NCI-H2227 (cell line): ENCODE measurements around the gene MYLK4.

Experiments used
- DNase-seq: peaks from one replicate; lab custom pipeline; 2025; ENCODE audit not compliant: unreplicated experiment; lab: John Stamatoyannopoulos, UW

The MYLK4 gene

GRCh38 chr6:2665146-2666070 is 85.3 kb downstream of the MYLK4 start:
- peak; percentile 29 for DNase-seq

- DNase-seq = no peak
Observed at GRCh38 chr6:2663123-2663522, 87.6 kb downstream of the MYLK4 start.

GRCh38 chr6:2661651-2662050 is 89.1 kb downstream of the MYLK4 start:
- no peak for DNase-seq

- no peak for DNase-seq
Observed at GRCh38 chr6:2659882-2660281, 90.8 kb downstream of the MYLK4 start.

DNA sequence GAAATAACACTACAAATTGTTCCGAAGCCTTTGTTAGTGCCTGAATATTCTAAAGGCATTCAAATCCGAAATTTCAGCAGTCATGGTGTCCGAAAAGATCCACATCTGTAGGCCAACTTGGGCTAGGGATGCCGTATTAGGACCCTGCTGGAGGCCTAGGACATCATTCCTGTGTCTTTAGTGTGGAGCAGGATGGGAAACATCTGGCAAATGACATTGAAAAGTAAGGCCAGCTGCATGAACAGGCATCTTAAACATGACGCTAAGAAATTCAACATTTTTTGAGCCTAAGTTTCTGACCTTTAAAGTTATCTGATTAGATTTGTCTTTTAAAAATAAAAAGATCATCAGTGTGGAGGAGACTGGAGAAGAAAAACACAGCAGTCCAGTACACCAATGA is 91.3 kb downstream of the MYLK4 start:
- DNase-seq = no peak

GRCh38 chr6:2658788-2659187 is 91.9 kb downstream of the MYLK4 start:
- DNase-seq = no peak

DNA sequence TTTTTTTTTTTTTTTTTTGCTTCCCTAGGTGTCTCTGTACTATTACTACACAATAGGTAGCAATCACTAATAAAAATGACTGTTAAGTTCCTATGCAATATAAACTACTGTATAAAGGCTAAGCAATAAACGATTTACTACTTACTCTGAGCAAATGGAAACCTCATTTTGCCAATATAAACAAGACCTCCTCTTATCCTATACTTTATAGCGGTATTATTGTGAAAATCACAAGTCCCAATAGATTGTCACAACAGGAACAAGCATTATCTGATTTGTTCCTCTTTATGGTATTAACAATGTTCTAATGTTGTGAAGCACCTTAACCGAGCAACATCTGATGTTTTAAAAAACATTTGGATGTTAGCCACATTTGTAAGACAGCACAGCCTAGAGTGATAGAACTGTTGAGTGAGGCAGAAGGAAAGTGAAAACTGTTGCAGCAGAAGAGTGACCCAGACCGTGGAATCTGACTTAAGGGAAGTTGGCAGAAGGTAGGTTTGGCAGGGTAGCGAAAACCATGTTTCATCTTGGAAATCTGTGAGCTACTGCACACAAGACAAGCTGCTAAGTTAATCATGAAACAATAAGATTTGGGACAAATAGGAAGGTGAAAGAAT is 94.2 kb downstream of the MYLK4 start:
- no peak for DNase-seq

- DNase-seq = no peak
Observed at GRCh38 chr6:2655844-2656433, 94.8 kb downstream of the MYLK4 start.

DNA sequence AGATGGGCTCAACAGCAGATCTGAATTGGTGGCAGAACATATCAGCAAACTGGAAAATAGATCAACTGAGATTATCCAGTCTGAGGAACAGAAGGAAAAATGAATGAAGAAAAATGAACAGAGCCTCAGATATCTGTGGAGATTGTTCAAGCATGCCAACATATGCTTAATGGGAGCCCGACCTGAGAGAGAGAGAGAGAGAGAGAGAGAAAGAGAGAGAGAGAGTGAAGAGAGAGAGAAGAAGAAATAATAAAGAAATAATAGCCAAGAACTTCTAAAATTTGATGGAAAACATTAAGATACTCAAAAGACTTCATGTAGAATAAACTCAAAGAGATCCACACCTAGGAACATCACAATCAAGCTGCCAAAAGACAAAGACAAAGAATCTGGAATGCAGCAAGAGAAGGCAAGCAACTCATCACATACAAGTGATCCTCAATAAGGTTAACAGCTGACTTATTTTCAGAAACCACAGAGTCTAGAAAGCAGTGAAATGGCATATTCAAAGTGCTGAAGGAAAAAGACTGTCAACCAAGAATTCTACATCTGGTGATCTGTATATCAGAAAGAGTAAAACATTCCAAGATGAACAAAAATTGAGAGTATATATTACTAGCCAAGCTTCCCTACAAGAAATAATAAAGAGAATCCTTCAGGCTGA is 97.2 kb downstream of the MYLK4 start:
- no peak for DNase-seq

DNA sequence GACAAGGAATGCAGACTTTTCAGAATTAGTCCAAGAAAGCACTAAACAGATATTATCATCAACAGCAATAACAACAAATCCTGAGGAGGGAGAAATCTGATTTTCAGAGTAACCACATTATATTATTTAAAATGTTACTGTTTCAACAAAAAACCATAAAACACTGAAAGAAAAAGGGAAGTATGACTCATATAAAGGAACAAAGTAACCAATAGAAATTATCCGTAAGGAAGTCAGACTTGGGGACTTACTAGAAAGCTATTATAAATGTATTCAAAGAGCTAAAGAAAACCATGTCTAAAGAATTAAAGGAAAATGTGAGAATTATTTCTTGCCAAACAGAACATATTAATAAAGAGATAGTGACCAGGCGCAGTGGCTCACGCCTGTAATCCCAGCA is 98.1 kb downstream of the MYLK4 start:
- no peak for DNase-seq

- DNase-seq = no peak
Observed at GRCh38 chr6:2651961-2652360, 98.8 kb downstream of the MYLK4 start.

- DNase-seq = no peak
Observed at GRCh38 chr6:2651536-2651935, 99.2 kb downstream of the MYLK4 start.

GRCh38 chr6:2646346-2646745 is 104.4 kb downstream of the MYLK4 start:
- DNase-seq = no peak

DNA sequence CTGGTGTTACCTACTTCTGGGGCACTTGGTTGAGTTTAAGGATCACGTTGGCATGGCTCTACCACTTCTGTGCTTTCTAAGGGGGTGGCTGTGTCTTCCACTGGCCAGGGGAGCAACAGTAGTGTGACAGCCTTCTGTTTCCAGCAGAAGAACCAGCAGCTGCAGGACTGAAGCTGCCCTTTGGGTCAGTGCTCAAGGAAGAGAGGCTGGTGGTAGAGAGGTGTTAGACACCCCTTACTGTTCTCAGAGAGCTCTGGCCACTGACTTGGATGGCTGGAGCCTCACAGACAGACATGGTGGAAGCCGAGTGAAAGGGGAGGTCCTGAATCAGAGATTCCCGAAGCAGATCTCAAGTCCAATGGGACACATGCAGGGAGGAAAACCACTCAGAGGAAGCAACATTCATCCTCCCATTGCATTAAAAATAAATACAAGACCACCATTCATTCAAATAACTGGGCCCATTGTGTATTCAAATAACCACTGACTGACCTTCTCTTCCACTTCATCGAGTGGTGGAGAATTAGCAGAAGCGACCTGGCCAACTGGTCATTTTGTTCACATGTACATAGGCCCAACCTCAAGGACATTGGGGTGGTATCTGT is 106.7 kb downstream of the MYLK4 start:
- DNase-seq = no peak

DNA sequence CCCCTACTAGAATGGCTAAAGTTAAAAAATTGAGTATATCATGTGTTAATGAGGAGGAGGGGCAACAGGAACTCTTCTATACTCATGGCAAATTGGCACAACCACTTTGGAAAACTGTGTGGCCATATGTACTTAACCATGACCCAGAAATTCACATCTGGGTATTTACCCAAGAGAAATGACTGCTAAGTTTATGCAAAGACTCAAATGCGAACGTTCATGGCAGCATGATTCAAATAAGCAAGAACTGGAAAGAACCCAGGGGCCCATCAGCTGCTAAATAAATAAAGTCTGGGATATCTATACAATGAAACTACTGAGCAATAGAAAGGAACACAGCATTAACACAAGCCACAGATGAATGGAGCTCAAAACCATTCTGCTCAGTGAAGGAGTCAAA is 107.6 kb downstream of the MYLK4 start:
- DNase-seq = no peak

- DNase-seq = no peak
Observed at GRCh38 chr6:2641044-2641725, 109.5 kb downstream of the MYLK4 start.

- DNase-seq = no peak
Observed at GRCh38 chr6:2640551-2640950, 110.2 kb downstream of the MYLK4 start.

DNA sequence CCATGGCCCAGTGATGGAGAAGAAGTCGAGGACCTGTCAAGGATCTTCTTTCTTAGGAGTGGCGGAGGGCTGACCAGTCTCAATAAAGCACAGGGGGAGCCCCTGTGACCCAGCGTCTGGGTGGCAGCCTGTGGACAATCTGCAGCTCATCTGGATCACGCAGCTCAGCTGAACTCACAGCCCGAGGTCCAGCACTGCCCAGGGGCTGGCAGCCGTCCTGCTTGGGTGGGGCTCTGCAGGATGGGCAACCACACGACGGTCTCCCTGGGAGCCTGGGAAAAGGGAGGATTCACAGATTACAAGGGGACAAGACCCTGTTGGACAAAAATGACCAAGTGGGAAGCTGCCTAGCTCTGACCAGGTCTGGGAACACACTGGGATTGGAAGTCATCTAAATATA is 110.8 kb downstream of the MYLK4 start:
- no peak for DNase-seq

- no peak for DNase-seq
Observed at GRCh38 chr6:2639167-2639566, 111.6 kb downstream of the MYLK4 start.

DNA sequence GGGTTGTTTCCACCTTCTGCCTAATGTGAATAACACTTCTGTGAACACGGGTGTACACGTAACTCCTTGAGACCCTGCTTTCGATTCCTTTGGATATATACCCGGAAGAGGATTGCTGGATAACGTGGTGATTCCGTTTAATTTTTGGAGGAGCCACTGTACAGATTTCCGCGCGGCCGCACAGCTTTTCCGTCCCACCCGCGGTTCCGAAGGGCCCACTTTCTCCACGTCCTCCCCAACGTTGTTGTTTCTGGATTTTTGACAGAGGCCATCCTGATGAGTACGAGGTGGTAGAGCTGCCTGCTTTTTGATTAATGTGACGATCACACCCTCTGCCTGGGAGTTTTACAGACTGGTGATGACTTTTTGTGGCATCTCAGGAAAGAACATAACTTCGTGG is 114.0 kb downstream of the MYLK4 start:
- DNase-seq = no peak

GRCh38 chr6:2635911-2636310 is 114.8 kb downstream of the MYLK4 start:
- no peak for DNase-seq
